Suprapubic skin (tissue), 4 donors: ENCODE measurements around the gene ZNF692. TPM values are rescaled to one million over a fixed set of nuclear protein-coding genes. Genes with fewer than 3 reads are reported as not detected.

Experiments used
- DNase-seq, 2 donors: peaks; one replicate each; pipeline ENCODE4 v3.0.0-alpha.2; 2019; ENCODE audit warnings: low spot score in 2 of 2
- H3K27ac ChIP-seq: fragments of 200-600 bp; sonication (generic); one replicate; pipeline ENCODE4 v1.5.1; 2019
- H3K27me3 ChIP-seq: fragments of 200-600 bp; sonication (generic); one replicate; pipeline ENCODE4 v1.5.1; 2019
- H3K36me3 ChIP-seq: fragments of 200-600 bp; sonication (generic); one replicate; pipeline ENCODE4 v1.5.1; 2019
- H3K4me1 ChIP-seq: fragments of 200-600 bp; sonication (generic); one replicate; pipeline ENCODE4 v1.5.1; 2019
- H3K4me3 ChIP-seq: fragments of 200-600 bp; sonication (generic); one replicate; pipeline ENCODE4 v1.5.1; 2019; ENCODE audit warnings: mild to moderate bottlenecking
- H3K9me3 ChIP-seq: fragments of 200-600 bp; sonication (generic); one replicate; pipeline ENCODE4 v1.5.1; 2019
- EP300 ChIP-seq: sonication (generic); formaldehyde crosslinking; IDR thresholded peaks from one replicate; pipeline ENCODE4 v1.6.1; 2017; ENCODE audit warnings: antibody characterized with exemption
- POLR2A ChIP-seq, 2 donors: fragments of 450-650 bp; IDR thresholded peaks; one replicate each; pipeline ENCODE4 v1.6.1; 2017; ENCODE audit warnings: antibody characterized with exemption in 2 of 2, mild to moderate bottlenecking in 2 of 2, moderate library complexity in 2 of 2
- POLR2AphosphoS5 ChIP-seq, 3 donors: sonication (generic); formaldehyde crosslinking; IDR thresholded peaks; one replicate each; pipeline ENCODE4 v1.6.1; 2017; ENCODE audit warnings: antibody characterized with exemption in 3 of 3
- WGBS: methylation state at CpG from one replicate; pipeline ENCODE4 v1.1.5; 2018; 5-methylcytosine and 5-hydroxymethylcytosine counted together
- total RNA-seq, 4 donors: library from RNA; depleted of rRNA; stranded (reverse); fragments of >200 nt; gene quantifications; one replicate each; pipeline ENCODE4 v1.1.0, GENCODE V29; 2016
- TF ChIP-seq, protein P1 (sequence below), 2 donors: fragments of 200-600 bp in 1 of 2; fragments of 450-650 bp in 1 of 2; sonication (generic) in 1 of 2; IDR thresholded peaks; one replicate each; pipeline ENCODE4 v1.5.1; 2016 to 2019; ENCODE audit warnings: antibody characterized with exemption in 2 of 2, mild to moderate bottlenecking in 1 of 2, moderate library complexity in 1 of 2

The ZNF692 gene
- total RNA-seq, 4 donors from 2014 or later = 30.2 to 138 (median 52.6) TPM

DNA sequence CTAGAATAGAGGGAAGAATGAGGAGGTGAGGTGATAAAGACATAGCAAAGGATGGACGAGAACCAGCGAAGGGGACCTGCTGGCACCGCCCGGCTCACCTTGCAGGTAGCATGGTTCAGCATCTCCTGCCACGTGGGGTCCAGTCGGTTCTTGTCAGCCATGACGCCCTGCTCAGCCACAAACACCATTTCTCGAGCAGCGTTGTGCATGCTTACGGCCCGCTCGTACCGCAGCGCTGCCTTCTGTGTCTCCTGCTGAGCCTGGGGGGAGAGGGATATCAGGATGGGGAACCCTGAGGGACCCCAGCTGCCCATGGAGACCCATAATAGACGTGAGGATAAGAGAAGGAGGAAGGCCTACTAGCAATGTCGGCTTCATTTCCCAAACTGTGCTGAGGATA, 44.5 kb downstream of the ZNF692 start:
- Histone ChIP-seq H3K27ac (no peak overlapping the region), H3K4me3 (no peak overlapping the region), H3K36me3 (peaks cover 65% of the 10 kb centered on the region), H3K9me3 (no peaks in the 10 kb centered on the region), H3K27me3 (no peaks in the 10 kb centered on the region), H3K4me1 (peaks cover 22% of the 10 kb centered on the region)
- TF ChIP-seq POLR2A (IDR thresholded peaks at IDR 0.05) (no peak), EP300 (no peak), POLR2AphosphoS5 (IDR thresholded peaks at IDR 0.05) (no peak)
- TF ChIP-seq, protein P1, sequence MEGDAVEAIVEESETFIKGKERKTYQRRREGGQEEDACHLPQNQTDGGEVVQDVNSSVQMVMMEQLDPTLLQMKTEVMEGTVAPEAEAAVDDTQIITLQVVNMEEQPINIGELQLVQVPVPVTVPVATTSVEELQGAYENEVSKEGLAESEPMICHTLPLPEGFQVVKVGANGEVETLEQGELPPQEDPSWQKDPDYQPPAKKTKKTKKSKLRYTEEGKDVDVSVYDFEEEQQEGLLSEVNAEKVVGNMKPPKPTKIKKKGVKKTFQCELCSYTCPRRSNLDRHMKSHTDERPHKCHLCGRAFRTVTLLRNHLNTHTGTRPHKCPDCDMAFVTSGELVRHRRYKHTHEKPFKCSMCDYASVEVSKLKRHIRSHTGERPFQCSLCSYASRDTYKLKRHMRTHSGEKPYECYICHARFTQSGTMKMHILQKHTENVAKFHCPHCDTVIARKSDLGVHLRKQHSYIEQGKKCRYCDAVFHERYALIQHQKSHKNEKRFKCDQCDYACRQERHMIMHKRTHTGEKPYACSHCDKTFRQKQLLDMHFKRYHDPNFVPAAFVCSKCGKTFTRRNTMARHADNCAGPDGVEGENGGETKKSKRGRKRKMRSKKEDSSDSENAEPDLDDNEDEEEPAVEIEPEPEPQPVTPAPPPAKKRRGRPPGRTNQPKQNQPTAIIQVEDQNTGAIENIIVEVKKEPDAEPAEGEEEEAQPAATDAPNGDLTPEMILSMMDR (IDR thresholded peaks at IDR 0.05) = no peak
- DNase-seq = peak in 1 of 2 donors; percentile 63
- 91% methylated on average over 16 of the region's 16 CpGs for WGBS

DNA sequence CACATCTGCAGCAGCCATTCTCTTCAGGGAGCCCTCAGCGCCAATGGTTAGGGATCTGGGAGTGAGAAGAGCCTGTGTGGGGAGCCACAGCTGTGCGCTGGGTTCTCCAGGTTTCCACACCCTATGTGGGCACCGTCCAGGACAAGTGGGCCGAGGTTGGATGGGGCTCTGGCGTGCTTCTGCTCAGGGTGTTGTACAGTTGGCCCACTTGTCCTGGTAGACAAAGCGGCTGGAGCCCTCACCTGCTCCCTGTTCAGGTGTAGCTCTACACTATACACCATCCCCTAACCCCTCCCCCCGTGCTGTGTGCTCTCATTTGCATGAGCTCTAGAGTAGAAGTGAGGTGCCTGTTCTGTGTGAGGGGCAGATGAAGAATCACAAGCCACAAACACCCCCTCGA, 45.3 kb downstream of the ZNF692 start:
- TF ChIP-seq POLR2A (IDR thresholded peaks at IDR 0.05) = no peak
- TF ChIP-seq, protein P1 (IDR thresholded peaks at IDR 0.05) = no peak
- TF ChIP-seq EP300 = no peak
- no peak for TF ChIP-seq POLR2AphosphoS5 (IDR thresholded peaks at IDR 0.05)
- peak in 1 of 2 donors; percentile 69 for DNase-seq
- H3K36me3 ChIP-seq = peaks cover 65% of the 10 kb centered on the region
- 93% methylated on average over 7 of the region's 8 CpGs for WGBS
- no peak overlapping the region for H3K27ac ChIP-seq
- H3K4me1 ChIP-seq = peaks cover 20% of the 10 kb centered on the region
- H3K9me3 ChIP-seq = no peaks in the 10 kb centered on the region
- no peaks in the 10 kb centered on the region for H3K27me3 ChIP-seq
- no peak overlapping the region for H3K4me3 ChIP-seq

DNA sequence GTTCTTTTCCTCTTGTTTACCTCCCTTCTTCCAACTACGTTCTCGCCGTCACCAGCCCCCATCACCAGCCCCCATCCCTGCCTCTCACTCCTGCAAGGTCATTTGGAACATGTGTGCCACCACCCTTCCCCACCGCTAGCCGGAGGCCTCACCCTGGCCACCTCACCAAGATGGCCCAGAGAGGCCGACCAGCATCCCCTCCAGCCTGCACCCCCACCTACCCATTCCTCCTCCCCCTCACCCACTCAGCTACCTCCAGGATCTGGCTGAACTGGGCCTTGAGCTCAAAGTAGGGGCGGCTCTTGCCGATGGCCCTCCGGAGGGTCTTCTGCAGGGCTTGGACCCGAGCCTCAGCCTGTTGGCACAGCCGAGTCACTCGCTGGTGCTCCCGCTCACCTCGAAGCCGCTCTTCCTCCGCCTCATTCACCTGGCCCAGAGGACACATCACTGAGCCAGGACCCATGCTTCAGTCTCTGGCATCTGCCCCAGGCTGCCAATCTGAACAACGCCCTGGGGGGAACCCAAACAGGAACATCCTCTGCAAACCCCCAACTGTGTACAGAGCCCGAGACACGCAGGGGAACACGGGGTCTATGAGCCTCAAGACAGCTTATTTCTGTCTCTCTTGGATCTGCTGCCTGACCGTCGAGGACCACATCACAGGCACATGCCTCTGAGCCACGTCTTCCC, 46.0 kb downstream of the ZNF692 start:
- peak in 1 of 2 donors; percentile 52 for DNase-seq
- WGBS = 96% methylated on average over 23 of the region's 23 CpGs

GRCh38 chr1:248811514-248812490, 47.1 kb downstream of the ZNF692 start:
- 79% methylated on average over 29 of the region's 57 CpGs for WGBS
- no peak overlapping the region for H3K27ac ChIP-seq
- H3K4me1 ChIP-seq = peaks cover 23% of the 10 kb centered on the region
- H3K36me3 ChIP-seq = peaks cover 55% of the 10 kb centered on the region
- H3K4me3 ChIP-seq = no peak overlapping the region
- peak in 1 of 2 donors; percentile 78 for DNase-seq
- TF ChIP-seq, protein P1 (IDR thresholded peaks at IDR 0.05) = no peak
- TF ChIP-seq POLR2AphosphoS5 (IDR thresholded peaks at IDR 0.05) = no peak
- no peak for TF ChIP-seq EP300
- TF ChIP-seq POLR2A (IDR thresholded peaks at IDR 0.05) = no peak
- no peaks in the 10 kb centered on the region for H3K27me3 ChIP-seq
- H3K9me3 ChIP-seq = no peaks in the 10 kb centered on the region

More for the DNA sequence above, 46.0 kb downstream of the ZNF692 start:
- peaks cover 20% of the 10 kb centered on the region for H3K4me1 ChIP-seq
- H3K27me3 ChIP-seq = no peaks in the 10 kb centered on the region
- no peaks in the 10 kb centered on the region for H3K9me3 ChIP-seq
- H3K27ac ChIP-seq = no peak overlapping the region
- no peak for TF ChIP-seq EP300
- no peak for TF ChIP-seq POLR2A (IDR thresholded peaks at IDR 0.05)
- H3K36me3 ChIP-seq = peaks cover 62% of the 10 kb centered on the region
- H3K4me3 ChIP-seq = no peak overlapping the region

DNA sequence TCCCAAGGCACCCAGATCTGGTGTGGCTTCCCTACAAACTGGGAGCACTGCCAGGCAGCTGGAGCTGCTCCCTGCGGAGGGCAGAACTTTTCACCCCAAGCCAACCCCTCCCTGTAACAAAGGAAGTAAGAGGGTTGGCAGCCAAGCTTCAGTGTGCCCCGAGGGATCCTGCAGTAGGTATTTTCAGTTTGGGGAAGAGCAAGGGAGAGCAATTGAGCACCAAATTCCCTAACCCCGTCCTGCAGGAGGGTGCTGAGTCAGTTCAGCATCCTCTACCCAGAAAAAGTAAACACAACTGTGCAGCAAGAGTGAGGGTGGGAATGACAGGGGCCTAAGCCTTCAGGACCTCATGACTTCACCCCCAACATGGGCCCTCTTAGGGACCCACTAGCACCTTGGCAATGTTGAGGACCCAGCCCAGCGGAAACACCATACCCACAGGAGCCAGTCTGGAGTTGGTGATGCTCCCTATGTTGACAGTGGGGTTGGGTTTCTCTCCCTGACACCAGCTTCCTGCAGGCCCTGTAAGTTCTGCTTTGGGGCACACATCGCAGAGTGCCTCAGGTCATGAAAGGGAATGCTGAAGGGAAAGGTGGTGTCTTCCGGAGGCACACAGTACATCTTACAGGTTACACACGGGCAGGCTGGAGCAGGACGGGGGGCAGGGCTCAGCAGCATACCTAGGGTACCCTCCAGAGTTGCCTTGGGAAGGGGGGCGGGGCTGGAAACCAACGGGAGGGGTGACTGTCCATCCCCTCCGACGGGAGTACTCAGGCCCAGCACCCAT, 48.0 kb downstream of the ZNF692 start:
- H3K36me3 ChIP-seq = peaks cover 46% of the 10 kb centered on the region
- TF ChIP-seq, protein P1 (IDR thresholded peaks at IDR 0.05) = no peak
- TF ChIP-seq POLR2AphosphoS5 (IDR thresholded peaks at IDR 0.05) (no peak), EP300 (no peak), POLR2A (IDR thresholded peaks at IDR 0.05) (no peak)
- peak in 1 of 2 donors; percentile 74 for DNase-seq
- WGBS = 48% methylated on average over 12 of the region's 12 CpGs
- peaks cover 25% of the 10 kb centered on the region for H3K4me1 ChIP-seq
- no peak overlapping the region for H3K4me3 ChIP-seq
- H3K9me3 ChIP-seq = no peaks in the 10 kb centered on the region
- no peaks in the 10 kb centered on the region for H3K27me3 ChIP-seq
- no peak overlapping the region for H3K27ac ChIP-seq
